ENCODE measurements around the gene ZNF777. TPM values are rescaled to one million over a fixed set of nuclear protein-coding genes. Genes with fewer than 3 reads are reported as not detected.
A peak's percentile ranks its signal among the peaks of the same experiment; 100 is the strongest.

Gene ZNF777
- total and polyA plus RNA-seq, 9 of the 15 experiments (the other 6 are each of a cell fraction or from before 2014, with no cell fraction given) = 0.11 to 32.6 (median 9.0) TPM

DNA sequence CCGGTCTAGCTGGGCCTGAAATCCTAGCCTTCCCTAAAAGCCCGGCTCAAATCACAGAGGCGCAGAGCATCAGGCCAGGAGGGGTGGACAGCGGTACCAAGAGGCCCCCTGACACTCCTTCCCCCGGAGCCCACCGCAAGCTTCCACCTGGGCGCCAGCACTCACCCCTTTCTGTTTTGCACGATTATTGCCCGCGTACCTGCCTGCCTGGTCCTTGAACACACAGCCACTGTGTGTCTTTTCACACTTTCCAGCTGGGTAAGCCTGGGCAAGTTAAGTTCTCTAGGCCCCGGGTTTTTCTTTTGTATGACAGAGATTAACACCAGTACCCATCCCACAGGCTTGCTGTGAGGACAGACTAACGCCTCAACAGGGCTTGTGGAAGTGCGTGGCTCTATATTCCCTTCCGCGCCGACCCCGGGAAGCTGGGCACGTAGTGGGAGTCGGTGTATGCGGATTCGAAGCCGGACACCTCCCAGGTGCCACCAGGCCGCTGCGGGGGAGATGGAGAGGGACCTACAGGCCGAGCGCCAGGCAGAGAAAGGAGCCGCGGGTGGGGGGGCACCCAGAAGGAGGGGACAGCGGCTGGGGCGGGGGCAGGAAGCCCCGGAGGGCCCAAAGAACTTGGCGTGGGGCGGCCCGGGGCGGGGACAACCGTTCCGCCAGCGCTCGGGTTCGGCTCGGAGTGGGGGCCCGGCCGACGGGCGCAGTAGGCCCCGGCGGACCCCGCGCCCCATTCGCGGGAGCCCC is 36.0 kb upstream of the ZNF777 start:
- ChIA-PET POLR2A (interaction anchor here (0.6 to 2.6 kb wide), 10 partner anchors 9 to 1431 kb away, joined by 3 to 14 read pairs (median 5); no protein-coding TSS in a partner anchor), CTCF (ENCODE audit: low intra/inter-chr PET ratio) (interaction anchor here (0.8 to 1.7 kb wide), 4 partner anchors 75 to 370 kb away, joined by 3 to 7 read pairs (median 4); partner anchors contain the start of gene ZNF425)
- H3K4me3 ChIP-seq = peak overlapping the region; percentile 78
- H3K27me3 ChIP-seq (ENCODE audit: control insufficient read depth in 2 of 2, insufficient read depth in 2 of 2, low read length in 2 of 2) = peaks cover 3 to 12% of the 10 kb centered on the region in 2 experiments; a peak in 3 of 5 replicates
- BruUV-seq (replicated peaks) = no TSS peak
- peaks cover 5% of the 10 kb centered on the region for H4K20me1 ChIP-seq (replicated peaks; ENCODE audit: control insufficient read depth, insufficient read depth, low read length)
- intact Hi-C loops (cut with micrococcal nuclease) = loop anchor here (1.0 to 5.0 kb wide), 6 partner anchors 37 to 515 kb away; partner anchors contain the start of gene ZNF282
- peaks cover 37% of the 10 kb centered on the region for H3K36me3 ChIP-seq (ENCODE audit: control insufficient read depth, insufficient read depth, low read length)
- H3K4me1 ChIP-seq (replicated peaks in 1 of 2; ENCODE audit: control insufficient read depth in 2 of 2, insufficient read depth in 2 of 2, low read length in 2 of 2) = peaks cover 31 to 34% of the 10 kb centered on the region in 2 experiments
- FAIRE-seq = peak; percentile 23
- no peaks in the 10 kb centered on the region for H3K9me3 ChIP-seq (replicated peaks; ENCODE audit: control insufficient read depth, insufficient read depth, low read depth, low read length)
- 3% methylated on average over 36 of the region's 51 CpGs for WGBS (ENCODE audit: insufficient coverage, low coverage, missing lambda C conversion rate)
- peak; percentile 19 for ATAC-seq
- H3K9me1 ChIP-seq (ENCODE audit: control insufficient read depth, insufficient read depth, low read length) = peaks cover 6% of the 10 kb centered on the region
- peak overlapping the region; percentile 51 for H2AFZ ChIP-seq (ENCODE audit: low read depth, low read length)
- peaks cover 33% of the 10 kb centered on the region for H3K79me2 ChIP-seq (ENCODE audit: control insufficient read depth, insufficient read depth, low read length)
- H3K4me2 ChIP-seq (ENCODE audit: insufficient read depth, low read length) = peak overlapping the region; percentile 94
- H3K27ac ChIP-seq (ENCODE audit: extremely low read depth, low read depth, low read length) = peak overlapping the region; percentile 71
- peak overlapping the region; percentile 76 to 95 for H3K9ac ChIP-seq (ENCODE audit: insufficient read depth in 1 of 2, low read depth in 2 of 2, low read length in 2 of 2)
- in situ Hi-C loops (cut with MboI) = no loop called here
- DNase-seq (ENCODE audit: extremely low read depth in 1 of 4, low spot score in 3 of 4) = peak; percentile 64 to 89 (median 76)
- TF ChIP-seq EHMT2 (IDR thresholded peaks at IDR 0.05) (no peak), NCOA2 (IDR thresholded peaks at IDR 0.05; ENCODE audit: partially characterized antibody in 2 of 2) (no peak), ZNF398 (CRISPR knock-in tag; IDR thresholded peaks at IDR 0.05) (no peak), SAFB (IDR thresholded peaks at IDR 0.05; ENCODE audit: borderline replicate concordance, low read depth, low read length) (no peak)
- TF ChIP-seq, protein P1, sequence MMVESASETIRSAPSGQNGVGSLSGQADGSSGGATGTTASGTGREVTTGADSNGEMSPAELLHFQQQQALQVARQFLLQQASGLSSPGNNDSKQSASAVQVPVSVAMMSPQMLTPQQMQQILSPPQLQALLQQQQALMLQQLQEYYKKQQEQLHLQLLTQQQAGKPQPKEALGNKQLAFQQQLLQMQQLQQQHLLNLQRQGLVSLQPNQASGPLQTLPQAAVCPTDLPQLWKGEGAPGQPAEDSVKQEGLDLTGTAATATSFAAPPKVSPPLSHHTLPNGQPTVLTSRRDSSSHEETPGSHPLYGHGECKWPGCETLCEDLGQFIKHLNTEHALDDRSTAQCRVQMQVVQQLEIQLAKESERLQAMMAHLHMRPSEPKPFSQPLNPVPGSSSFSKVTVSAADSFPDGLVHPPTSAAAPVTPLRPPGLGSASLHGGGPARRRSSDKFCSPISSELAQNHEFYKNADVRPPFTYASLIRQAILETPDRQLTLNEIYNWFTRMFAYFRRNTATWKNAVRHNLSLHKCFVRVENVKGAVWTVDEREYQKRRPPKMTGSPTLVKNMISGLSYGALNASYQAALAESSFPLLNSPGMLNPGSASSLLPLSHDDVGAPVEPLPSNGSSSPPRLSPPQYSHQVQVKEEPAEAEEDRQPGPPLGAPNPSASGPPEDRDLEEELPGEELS (CRISPR knock-in tag; IDR thresholded peaks at IDR 0.05; ENCODE audit: borderline replicate concordance) = no peak
- TF ChIP-seq, protein P2, sequence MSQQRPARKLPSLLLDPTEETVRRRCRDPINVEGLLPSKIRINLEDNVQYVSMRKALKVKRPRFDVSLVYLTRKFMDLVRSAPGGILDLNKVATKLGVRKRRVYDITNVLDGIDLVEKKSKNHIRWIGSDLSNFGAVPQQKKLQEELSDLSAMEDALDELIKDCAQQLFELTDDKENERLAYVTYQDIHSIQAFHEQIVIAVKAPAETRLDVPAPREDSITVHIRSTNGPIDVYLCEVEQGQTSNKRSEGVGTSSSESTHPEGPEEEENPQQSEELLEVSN (IDR thresholded peaks at IDR 0.05; ENCODE audit: borderline replicate concordance in 1 of 2, extremely low read depth in 1 of 2, insufficient read depth in 1 of 2, insufficient read length in 1 of 2, low read depth in 1 of 2, low read length in 1 of 2, poor library complexity in 1 of 2, severe bottlenecking in 1 of 2) = peak in 1 of 2 experiments; percentile 56
- TF ChIP-seq, protein P3, sequence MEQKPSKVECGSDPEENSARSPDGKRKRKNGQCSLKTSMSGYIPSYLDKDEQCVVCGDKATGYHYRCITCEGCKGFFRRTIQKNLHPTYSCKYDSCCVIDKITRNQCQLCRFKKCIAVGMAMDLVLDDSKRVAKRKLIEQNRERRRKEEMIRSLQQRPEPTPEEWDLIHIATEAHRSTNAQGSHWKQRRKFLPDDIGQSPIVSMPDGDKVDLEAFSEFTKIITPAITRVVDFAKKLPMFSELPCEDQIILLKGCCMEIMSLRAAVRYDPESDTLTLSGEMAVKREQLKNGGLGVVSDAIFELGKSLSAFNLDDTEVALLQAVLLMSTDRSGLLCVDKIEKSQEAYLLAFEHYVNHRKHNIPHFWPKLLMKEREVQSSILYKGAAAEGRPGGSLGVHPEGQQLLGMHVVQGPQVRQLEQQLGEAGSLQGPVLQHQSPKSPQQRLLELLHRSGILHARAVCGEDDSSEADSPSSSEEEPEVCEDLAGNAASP (IDR thresholded peaks at IDR 0.05) = no peak
- TF ChIP-seq, protein P4, sequence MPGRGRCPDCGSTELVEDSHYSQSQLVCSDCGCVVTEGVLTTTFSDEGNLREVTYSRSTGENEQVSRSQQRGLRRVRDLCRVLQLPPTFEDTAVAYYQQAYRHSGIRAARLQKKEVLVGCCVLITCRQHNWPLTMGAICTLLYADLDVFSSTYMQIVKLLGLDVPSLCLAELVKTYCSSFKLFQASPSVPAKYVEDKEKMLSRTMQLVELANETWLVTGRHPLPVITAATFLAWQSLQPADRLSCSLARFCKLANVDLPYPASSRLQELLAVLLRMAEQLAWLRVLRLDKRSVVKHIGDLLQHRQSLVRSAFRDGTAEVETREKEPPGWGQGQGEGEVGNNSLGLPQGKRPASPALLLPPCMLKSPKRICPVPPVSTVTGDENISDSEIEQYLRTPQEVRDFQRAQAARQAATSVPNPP (IDR thresholded peaks at IDR 0.05; ENCODE audit: borderline replicate concordance, insufficient read depth, insufficient read length) = no peak
- TF ChIP-seq, protein P5, sequence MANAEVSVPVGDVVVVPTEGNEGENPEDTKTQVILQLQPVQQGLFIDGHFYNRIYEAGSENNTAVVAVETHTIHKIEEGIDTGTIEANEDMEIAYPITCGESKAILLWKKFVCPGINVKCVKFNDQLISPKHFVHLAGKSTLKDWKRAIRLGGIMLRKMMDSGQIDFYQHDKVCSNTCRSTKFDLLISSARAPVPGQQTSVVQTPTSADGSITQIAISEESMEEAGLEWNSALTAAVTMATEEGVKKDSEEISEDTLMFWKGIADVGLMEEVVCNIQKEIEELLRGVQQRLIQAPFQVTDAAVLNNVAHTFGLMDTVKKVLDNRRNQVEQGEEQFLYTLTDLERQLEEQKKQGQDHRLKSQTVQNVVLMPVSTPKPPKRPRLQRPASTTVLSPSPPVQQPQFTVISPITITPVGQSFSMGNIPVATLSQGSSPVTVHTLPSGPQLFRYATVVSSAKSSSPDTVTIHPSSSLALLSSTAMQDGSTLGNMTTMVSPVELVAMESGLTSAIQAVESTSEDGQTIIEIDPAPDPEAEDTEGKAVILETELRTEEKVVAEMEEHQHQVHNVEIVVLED (CRISPR knock-in tag; IDR thresholded peaks at IDR 0.05) = no peak

All from K562 (cell line).